ENCODE measurements around the gene ASTN1.
A peak's percentile ranks its signal among the peaks of the same experiment; 100 is the strongest.

The ASTN1 gene

DNA sequence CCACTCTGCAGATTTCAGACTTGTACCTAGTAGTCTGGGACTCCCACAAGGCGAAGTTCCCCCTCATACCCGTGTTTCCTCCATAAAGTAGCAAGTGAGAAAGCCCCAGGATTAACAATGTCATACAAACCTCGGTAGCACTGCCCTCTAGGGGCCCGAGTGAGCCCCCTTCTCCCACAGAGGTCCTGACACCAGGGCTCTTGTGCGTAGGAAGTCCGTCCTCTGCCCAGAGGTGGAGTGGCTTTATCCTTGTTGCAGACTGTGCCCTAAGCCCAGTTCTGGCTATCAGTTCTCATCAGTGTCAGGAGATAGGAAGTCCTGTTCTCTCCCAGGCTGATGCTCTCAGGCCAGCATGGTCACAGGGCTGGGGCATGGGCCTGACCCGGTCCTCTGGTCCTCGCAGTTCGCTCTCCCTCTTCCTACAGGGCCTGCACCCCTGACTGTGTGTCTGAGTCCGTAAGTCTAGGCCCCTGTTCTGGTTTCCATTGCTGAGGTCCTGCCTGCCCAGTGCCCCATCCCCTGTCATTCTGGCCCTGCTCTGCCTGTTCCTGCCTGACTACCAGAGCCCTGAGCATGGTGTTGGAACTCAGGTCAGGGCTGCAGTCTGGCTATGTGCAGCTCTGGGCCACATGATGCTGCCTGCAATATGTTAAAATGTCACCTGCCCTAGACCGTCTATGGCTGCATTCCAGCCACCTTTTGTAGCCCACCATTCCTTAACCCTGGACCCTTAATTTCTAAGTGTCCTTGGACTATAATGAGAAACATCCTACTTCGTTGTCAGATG, 285.6 kb downstream of the ASTN1 start:
- DNase-seq (ENCODE audit: low read depth): no peak

DNA sequence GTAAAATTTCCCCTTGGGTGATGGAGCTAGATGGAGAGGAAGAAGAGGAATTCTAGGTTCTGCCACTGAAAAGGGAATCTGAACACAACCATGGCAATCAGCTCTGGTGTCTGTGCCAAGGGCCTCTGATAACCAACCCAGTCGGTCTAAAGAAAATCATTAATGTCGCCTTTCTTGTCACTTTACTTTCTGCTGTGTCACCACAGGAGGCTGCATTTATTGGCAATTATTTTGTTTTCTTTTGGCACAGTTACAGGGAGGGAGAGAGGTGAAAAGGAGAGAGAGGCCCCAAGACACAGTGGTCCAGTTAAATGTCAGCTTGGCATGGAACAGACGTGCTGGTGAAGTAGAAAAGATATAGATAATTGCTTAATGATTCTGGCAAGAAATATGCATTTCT, 287.0 kb downstream of the ASTN1 start:
- DNase-seq (ENCODE audit: low read depth): no peak

DNA sequence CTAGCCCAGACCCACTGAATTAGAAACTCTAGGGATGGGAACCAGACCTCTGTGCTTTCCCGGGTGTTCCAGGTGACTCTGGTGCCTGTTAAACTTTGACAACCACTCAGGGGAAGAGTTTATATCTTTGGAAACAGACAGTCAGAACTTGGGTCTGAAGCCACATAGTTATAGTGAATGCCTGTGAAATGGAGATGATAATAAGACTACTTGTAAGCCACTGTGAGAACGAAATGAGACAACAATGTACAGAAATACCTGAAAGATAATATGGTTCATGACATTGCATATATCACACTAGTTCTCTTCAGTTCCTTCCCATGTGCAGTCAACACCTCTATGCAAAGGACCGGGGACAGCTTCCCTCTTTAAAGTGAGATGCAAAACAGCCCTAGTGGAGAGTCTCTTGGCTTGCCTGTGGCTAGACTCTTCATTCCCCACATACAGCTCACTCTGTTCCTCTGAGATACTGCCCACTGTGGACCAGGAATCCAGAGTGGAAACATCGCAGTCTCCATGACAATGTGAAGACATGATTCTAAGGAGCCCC, 287.5 kb downstream of the ASTN1 start:
- no peak for DNase-seq (ENCODE audit: low read depth)

DNA sequence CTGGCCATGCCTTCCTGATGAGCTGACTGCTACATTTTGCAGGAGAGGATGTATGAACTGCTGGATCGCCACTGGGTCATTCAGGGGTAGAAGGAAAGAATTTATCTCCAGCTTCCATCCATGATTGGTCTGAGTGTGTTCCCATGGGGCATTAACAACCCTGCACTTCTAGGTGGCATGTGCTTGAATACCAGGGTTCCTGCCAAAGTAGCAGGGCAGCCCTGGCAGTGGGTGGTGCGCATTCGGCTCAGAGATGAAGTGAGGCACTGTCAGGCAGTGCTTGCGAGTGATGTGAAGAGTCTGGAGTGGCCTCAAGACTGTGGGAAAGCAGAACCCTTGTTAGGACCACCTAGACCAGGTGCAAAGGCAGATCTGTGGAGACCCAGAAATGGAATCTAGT, 294.9 kb downstream of the ASTN1 start:
- no peak for DNase-seq (ENCODE audit: low read depth)

DNA sequence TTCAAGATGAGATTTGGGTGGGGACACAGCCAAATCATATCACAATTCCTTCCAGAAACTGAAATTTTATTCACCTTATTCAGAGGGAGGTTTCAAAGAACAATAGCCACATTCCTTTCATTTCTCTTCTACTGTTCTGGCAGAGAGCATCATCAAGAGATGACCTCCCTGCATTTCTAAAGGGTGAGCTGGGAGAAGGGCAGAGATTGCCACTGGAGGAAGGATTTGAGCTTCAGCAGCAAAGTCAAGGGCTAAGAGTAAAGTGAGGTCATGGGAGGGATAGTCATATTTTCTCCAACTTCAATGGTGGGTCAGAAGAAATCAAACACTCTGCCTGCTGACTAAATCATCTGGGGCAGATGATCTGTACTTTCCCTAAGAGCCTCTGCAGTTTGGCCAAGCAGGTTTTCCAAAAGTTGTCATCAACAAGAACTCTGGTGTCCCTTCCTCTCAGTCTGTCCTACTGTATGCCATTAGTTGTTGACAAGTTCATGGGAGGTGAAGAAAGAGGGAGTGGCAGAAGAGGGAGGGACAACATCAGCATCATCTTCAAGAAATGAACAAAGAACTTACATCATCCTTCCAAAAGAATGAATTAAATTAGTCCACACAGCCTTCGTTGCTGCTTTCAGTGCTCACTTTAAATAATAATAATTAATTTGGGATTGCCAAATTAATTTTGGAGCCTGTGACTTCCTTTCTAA, 298.3 kb downstream of the ASTN1 start:
- DNase-seq (ENCODE audit: low read depth): no peak

DNA sequence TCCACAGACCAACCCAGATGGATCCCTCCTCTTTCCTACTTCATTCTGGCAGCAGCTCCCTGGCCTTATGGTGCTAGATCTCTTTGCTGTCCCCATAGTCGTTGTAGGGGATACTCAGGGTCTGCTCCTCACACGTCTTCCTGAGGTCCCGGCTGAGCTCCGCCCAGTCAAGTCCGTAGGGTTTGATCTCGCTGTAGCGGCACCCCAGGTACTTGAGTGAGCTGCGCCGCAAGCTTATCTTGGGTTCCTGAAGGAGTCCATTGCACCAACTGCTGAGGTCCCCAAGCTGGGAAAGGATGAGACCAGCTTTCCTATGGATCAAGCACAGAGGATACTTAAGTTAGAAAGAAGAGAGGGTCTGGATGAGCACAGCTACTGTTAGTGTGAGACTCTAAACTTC, 300.3 kb downstream of the ASTN1 start:
- no peak for DNase-seq (ENCODE audit: low read depth)

DNA sequence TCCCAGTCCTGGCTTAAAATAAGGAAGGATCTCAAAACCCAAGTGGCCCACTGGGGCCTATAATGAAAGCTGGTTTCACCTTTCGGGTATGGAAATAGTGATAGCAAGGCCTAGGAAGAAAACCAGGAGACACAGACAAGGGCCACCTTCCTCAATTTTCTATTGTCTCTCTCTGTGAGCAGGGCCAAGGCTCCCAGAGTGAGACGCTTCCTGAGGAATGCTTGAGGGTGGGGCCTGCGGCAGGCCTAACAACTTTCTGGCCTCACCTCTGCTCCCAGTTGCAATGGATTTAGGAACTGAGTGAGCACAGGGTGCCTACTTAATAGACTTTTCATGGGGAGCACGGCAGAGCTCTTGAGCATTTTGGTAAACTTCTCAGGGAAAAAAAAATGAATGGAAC, 300.9 kb downstream of the ASTN1 start:
- DNase-seq (ENCODE audit: low read depth): no peak

DNA sequence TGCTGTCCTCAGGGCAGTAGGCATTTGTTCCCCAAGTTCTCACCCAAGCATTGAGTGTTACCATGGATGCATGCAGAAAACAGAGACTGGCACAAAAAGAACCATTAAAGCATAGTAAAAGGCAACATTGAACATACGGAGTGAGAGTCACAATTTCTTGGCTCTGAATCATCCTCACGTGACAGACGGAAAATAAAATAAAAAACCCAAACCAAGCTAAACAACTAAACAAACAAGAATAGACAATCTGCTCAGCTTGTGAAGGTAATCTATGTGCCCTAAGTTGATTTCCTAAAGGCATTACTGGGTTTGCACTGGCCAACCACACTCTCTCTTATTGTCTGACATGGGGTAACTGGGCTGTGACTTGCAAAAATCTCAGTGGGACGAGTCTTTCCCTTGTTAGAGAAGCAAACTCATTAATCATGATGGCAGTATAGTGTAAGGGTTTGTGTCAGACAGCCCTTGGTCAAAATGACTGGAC, 306.0 kb downstream of the ASTN1 start:
- no peak for DNase-seq (ENCODE audit: low read depth)

DNA sequence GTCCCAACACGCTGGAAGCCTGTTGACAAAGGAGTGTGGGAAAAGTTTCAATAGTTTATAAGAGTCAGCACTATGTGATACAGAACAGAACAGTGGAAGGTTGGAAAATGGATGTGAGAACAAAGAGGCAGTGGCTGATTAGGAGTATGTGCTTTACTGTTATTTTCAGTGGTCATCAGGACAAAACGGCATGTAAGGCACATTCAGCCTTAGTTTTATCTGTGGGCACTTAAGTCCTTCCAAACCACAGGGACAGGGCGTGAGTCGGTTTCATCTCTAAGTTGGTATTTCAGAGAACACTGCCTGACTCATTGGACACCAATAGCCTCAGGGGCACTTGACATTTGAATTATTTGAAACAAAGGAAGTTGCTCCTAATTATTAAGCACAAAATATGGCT, 306.9 kb downstream of the ASTN1 start:
- no peak for DNase-seq (ENCODE audit: low read depth)

DNA sequence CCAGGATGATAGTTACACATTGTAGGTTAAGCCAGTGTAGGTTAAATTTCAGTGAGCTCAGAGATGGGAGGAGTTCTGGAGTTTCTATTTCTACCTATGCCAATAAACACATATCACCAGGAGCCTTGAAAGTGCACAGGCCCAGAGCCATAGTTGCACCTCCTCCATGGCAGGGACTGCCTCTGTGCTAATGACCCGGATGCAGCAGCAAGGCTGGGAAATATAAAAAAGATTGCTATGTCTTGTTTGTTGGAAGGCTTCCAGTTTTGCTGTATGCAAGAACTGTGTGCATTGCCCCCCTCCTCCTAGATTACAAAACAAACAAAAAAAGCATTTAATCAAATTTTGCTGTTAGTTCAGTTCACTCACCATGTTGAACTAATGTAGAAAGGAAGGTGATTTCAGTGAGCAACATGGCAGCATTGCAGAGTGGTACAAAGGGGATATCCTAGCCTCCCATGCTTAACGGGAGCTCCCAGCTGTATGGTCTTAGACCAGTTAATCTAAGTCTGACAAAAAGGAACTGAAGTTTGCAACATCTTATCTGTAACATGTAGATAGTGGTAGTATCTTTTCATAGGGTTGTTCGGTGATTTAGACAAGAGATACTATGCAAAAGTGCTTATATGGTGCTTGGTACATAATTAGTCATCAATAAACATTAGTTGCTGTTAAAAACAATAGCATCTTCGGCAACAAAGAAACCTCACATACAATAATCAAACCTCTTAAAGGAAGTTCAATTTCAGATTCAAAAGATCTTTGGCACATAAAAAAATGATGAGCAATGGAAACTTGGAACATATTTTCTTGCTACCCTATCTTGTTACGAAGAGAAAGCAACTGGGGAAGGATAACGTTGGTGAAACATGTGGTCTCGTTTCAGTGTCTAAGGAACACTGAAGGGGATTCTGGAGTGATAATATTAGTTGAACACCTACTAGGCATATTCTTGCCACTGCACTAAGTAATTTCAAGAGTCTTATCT, 309.5 kb downstream of the ASTN1 start:
- DNase-seq (ENCODE audit: low read depth): no peak

DNA sequence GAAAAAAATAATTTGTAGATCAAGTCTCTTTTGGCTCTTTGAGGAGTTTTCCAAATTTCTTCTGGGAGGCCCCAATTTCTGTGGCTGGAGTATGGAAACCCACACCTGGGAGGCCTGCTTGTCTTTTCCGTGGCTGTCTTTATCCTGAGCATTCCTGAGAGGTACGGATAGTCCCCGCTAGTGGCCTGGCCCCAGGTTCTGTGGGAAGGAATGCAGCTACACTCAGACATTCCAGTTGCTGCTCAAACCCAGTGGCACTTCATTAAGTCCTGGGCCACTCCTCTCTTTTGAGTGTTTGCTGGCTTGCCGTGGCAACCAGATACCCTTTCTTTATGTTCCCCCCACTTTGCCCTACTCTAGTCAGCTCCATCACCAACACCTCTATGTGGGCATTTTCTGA, 310.4 kb downstream of the ASTN1 start:
- DNase-seq (ENCODE audit: low read depth): no peak

DNA sequence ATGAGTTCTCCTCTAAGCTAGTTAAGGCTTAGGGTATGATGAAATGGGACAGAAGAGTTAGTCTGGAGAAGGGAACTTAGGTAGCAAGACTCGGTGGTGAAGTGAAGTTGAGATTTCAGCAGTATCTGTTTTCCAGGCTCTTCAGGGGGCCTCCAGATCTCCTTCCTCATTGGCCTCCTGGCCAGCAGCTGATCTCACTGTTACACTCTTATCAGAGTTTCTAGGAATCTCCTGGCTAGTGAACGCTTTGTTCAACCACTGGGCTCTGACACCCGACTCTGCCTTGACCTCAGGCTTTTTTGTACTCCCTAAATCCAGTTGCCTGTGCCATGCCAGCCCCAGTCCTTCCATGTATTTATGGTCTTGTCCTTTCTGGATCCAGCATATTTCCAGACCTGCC, 311.0 kb downstream of the ASTN1 start:
- no peak for DNase-seq (ENCODE audit: low read depth)

DNA sequence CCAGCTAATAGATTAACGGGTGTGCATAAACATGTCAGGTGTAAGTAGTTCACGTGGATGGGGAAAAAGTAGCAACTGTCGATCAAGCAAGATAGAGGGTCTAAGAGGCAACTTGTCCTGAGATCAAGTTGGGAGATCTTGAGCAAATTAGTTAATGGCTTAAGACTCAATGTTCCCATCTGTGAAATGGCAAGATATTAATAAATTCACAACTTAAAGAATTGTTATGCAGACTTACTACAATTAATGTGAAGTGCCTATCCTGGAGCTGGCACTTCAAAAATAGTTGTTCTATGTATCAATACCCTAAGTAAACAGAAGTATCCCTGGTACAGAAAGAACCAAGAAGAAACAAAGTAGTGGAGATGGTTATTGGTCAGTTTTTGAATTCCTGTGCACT, 312.4 kb downstream of the ASTN1 start:
- no peak for DNase-seq (ENCODE audit: low read depth)

DNA sequence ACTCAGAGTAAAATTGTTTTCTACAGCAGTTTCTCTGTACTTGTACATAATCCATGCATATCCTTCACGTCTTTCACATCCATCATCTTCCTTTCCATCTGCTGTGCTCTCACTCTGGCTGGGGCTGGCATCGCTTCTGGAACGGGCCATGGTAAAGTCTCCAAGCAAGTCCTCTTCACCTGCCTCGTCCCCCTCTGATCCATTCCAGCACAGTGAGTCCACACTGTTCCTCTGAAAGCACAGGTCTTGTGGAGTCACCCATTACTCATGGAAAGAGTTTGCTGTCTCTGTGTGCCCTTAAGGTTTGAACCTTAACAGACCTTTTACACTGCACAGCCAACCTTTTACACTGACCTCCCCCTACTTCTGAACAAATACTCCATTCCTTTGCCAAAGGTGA, 313.6 kb downstream of the ASTN1 start:
- no peak for DNase-seq (ENCODE audit: low read depth)

DNA sequence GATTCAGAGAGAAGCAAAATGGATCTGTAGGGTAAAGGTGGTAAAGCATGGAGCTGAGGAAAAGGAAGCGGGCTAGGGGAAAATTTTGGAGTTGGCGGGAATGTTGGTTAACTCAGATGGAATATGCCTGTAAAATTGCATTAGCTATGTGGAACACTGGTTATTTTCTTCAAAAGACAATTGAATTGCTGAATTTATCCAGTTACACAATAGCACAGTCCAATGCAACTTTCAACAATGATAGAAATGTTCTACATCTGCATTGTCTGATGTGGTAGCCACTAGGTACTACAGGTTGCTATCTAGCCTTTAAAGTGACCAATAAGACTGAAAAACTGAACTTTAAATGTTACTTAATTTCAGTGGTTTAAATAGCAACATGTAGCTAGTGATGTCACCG, 315.2 kb downstream of the ASTN1 start:
- DNase-seq (ENCODE audit: low read depth): no peak

DNA sequence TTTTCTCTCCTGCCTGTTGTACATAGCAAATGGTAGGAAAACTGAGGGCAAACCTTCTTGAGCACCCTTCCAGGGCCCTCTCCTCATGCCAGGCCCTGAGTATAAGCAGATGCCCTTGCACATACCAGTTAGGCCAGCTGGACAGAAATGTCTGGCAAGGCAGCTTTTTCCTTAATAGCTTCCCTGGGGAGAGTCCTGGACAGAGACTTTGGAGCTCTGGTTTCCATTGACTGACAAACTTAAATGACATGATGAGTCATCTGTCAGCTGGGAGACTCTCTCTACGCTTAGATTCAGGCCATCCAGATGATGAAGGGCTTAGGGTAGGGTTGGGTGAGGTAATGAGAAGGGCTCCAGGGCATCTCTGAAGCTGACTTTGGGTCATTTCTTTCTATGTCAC, 317.5 kb downstream of the ASTN1 start:
- DNase-seq (ENCODE audit: low read depth): no peak

DNA sequence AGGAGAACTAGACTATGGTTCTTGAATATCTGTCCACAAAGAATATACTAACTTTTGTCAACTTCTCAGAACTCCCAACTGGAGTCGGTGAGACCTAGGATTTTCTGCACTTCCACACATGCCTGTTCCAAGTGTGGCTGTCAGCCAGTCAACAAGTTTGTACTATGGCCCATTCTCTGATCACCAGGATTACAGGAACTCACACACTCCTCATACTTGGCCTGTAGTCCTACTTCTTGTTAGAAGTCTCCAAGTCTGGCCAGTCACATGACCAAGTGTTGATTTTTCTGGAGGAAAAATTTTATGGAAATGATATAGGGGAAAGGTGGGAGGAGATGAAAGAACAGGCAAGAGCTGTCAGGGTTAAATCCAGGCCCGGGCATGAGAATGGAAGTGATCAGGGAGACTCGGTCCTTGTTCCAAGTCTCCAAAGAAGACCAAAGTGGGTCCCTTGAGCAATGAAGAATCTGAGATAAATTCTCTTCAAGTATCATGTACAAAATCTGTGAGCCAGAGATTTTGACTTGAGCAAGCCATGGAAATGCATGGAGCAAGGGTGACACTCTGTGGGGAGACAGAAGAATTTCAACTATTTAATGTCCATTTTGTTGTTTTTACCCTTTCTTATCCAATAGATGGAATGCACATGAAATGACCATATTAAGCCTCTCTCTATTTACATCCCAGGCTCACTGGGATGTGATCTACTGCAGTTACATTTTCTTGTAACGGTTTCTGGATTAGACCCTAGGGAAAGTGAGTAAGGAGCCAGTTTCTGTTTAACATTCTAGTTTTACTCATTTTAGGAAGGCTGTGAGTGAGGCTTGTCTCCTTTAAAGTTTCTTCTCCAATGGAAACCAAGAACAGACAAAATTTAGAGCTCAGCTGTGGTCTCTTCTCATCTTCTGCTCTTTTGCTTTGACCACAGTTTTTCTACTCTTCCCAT, 320.9 kb downstream of the ASTN1 start:
- peak; percentile 5 for DNase-seq (ENCODE audit: low read depth)

DNA sequence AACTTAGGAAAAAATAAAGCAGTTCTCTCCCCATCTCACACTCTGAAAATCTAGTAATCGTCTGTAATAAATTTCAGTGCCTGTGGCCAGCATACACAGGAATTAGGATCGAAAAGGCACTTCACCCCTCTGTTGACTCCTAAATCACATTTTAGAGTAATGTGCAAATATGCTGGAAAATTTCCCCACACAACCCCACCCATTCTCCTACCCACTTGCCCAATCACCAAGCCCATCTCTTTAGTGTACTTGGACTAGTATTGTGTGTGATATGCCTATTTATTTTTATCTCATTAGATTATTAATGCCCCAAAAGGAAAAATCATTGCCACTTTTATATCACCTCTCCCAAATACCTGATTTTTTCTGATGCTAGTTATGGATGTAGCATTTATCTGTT, 323.3 kb downstream of the ASTN1 start:
- no peak for DNase-seq (ENCODE audit: low read depth)

DNA sequence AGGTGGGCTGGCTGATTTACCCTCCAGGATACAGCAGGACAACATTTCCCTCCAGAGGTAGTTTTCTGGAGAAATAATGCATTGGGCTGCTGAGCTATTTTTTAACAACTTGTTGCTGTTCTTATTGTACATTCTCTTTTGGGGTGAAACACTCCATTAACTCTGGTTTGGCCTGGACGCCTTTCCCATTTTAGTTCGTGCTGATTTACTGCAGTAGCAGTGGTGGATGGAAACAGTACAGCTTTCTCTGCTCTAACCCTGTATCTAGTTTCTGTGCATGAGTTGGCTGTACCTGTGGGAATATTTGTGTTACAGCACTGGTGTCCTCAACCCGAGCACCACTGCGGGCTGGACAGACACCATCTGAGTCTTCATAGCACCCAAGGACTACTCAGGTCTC, 325.3 kb downstream of the ASTN1 start:
- DNase-seq (ENCODE audit: low read depth): no peak

DNA sequence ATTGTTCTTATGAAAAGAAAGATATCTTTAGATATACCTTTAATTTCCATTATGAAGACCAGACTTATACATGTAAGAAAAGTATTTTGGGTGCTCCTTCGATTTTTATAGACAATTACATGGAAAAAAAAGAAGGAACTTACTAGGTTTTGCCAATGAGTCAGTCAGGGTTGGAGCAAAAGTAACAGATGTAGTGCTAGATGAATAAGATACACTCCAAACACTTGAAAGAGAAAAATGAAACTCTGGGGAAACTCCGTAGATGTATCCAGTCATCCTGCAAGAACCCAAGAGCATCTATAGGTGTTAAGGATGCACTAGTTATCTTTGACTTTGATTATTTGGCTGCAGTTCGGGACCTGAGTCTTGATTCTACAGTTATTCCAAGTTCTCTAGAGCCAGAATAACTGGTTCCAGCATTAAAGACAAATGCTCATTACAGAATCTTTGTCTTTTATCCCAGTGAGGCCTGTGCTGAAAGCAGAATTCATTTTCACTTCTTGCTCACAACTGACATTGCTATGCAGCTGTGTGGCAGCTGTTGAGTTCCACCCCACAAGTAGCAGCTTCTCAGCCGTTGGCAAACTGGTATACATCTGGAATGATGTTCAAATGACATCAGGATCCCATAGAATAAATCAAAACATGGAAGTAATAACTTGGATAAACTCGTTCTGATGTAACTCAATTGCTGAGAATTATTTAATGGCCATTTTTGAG, 326.1 kb downstream of the ASTN1 start:
- DNase-seq (ENCODE audit: low read depth): no peak
